Measurements from ENCODE around the gene ACTN4.

Gene ACTN4

GRCh38 chr19:38642176-38642575 is 5.3 kb upstream of the ACTN4 start:
- no peak for DNase-seq
- TF ChIP-seq CTCF (IDR thresholded peaks at IDR 0.05; ENCODE audit: low read depth, low read length, missing control alignments), result no peak
- H3K27me3 ChIP-seq (replicated peaks), result no peaks in the 10 kb centered on the region
- peaks cover 3% of the 10 kb centered on the region for H3K36me3 ChIP-seq (replicated peaks)
- in situ Hi-C loops (cut with HindIII; ENCODE audit: low pct_ligation_motif_present, low sequenced_read_pairs), result no loop called here
- H3K27ac ChIP-seq, result no peak overlapping the region
- no peak overlapping the region for H3K4me3 ChIP-seq (ENCODE audit: low read depth, low read length)

- no peaks in the 10 kb centered on the region for H3K36me3 ChIP-seq (replicated peaks)
- no peak for DNase-seq
- H3K4me3 ChIP-seq (ENCODE audit: low read depth, low read length), result no peak overlapping the region
- no peak overlapping the region for H3K27ac ChIP-seq
- in situ Hi-C loops (cut with HindIII; ENCODE audit: low pct_ligation_motif_present, low sequenced_read_pairs), result no loop called here
- H3K27me3 ChIP-seq (replicated peaks), result no peaks in the 10 kb centered on the region
- TF ChIP-seq CTCF (IDR thresholded peaks at IDR 0.05; ENCODE audit: low read depth, low read length, missing control alignments), result no peak
Observed at GRCh38 chr19:38644719-38645118, 2.7 kb upstream of the ACTN4 start.

- Histone ChIP-seq H3K27me3 (replicated peaks) (no peaks in the 10 kb centered on the region), H3K4me3 (ENCODE audit: low read depth, low read length) (peak overlapping the region; percentile 94), H3K36me3 (replicated peaks) (no peaks in the 10 kb centered on the region), H3K27ac (peak overlapping the region; percentile 22)
- TF ChIP-seq CTCF (IDR thresholded peaks at IDR 0.05; ENCODE audit: low read depth, low read length, missing control alignments), result no peak
- in situ Hi-C loops (cut with HindIII; ENCODE audit: low pct_ligation_motif_present, low sequenced_read_pairs), result no loop called here
- no peak for DNase-seq
Observed at GRCh38 chr19:38647966-38648768, 718 bp downstream of the ACTN4 start.

GRCh38 chr19:38648769-38649304 is 1.4 kb downstream of the ACTN4 start:
- peak overlapping the region; percentile 94 for H3K4me3 ChIP-seq (ENCODE audit: low read depth, low read length)
- DNase-seq, result no peak
- no peaks in the 10 kb centered on the region for H3K36me3 ChIP-seq (replicated peaks)
- no peak for TF ChIP-seq CTCF (IDR thresholded peaks at IDR 0.05; ENCODE audit: low read depth, low read length, missing control alignments)
- no peaks in the 10 kb centered on the region for H3K27me3 ChIP-seq (replicated peaks)
- in situ Hi-C loops (cut with HindIII; ENCODE audit: low pct_ligation_motif_present, low sequenced_read_pairs), result no loop called here
- peak overlapping the region; percentile 22 for H3K27ac ChIP-seq

GRCh38 chr19:38649305-38650171 is 2.1 kb downstream of the ACTN4 start:
- in situ Hi-C loops (cut with HindIII; ENCODE audit: low pct_ligation_motif_present, low sequenced_read_pairs), result no loop called here
- no peak for DNase-seq
- TF ChIP-seq CTCF (IDR thresholded peaks at IDR 0.05; ENCODE audit: low read depth, low read length, missing control alignments), result no peak
- H3K27me3 ChIP-seq (replicated peaks), result no peaks in the 10 kb centered on the region
- no peaks in the 10 kb centered on the region for H3K36me3 ChIP-seq (replicated peaks)
- peak overlapping the region; percentile 94 for H3K4me3 ChIP-seq (ENCODE audit: low read depth, low read length)
- H3K27ac ChIP-seq, result peak overlapping the region; percentile 73

Measured in brain microvascular endothelial cell (primary cell).